Keratinocyte (primary cell): ENCODE data around the gene PPP4R4. TPM values are rescaled to one million over a fixed set of nuclear protein-coding genes. Genes with fewer than 3 reads are reported as not detected.
"Not testable (repeated sequence)": the region's sequence is repeated elsewhere in the genome, so short reads cannot be mapped to it uniquely, and the experiment has no call there.

Experiments used
- DNase-seq: peaks from one replicate; pipeline ENCODE4 v3.0.0-alpha.2; 2011; ENCODE audit warnings: low read depth, missing footprints, low spot score
- FAIRE-seq: peaks from 2 replicates; lab custom pipeline; 2011; peaks lifted over from hg19 to GRCh38; lab: Jason Lieb, UNC
- H2AFZ ChIP-seq: 2 replicates; pipeline ENCODE4 v1.6.0; 2012; ENCODE audit warnings: low read length, control low read depth, inconsistent platforms; ENCODE audit not compliant: control insufficient read depth
- H3K27ac ChIP-seq: 2 replicates; pipeline ENCODE4 v1.5.1; 2011; ENCODE audit warnings: low read length; ENCODE audit not compliant: control insufficient read depth, insufficient read depth
- H3K27me3 ChIP-seq: 3 replicates; pipeline ENCODE4 v1.6.0; 2011; ENCODE audit warnings: low read length; ENCODE audit not compliant: control insufficient read depth, insufficient read depth; ENCODE audit errors: extremely low read depth
- H3K36me3 ChIP-seq, 2 experiments: 2 replicates in 1 of 2; 3 replicates in 1 of 2; pipeline ENCODE4 v1.5.1; 2011; ENCODE audit warnings: low read length in 2 of 2, mild to moderate bottlenecking in 1 of 2; ENCODE audit not compliant: control insufficient read depth in 2 of 2, insufficient read depth in 2 of 2; ENCODE audit errors: extremely low read depth in 1 of 2
- H3K4me1 ChIP-seq: 3 replicates; pipeline ENCODE4 v1.5.1; 2011; ENCODE audit warnings: low read length; ENCODE audit not compliant: control insufficient read depth, insufficient read depth; ENCODE audit errors: extremely low read depth
- H3K4me2 ChIP-seq: 3 replicates; pipeline ENCODE4 v1.6.0; 2011; ENCODE audit warnings: low read depth, low read length; ENCODE audit not compliant: control insufficient read depth, insufficient read depth; ENCODE audit errors: extremely low read depth
- H3K4me3 ChIP-seq, 3 experiments: fragments of 200-600 bp in 1 of 3; sonication (generic) in 1 of 3; 2 replicates in 2 of 3; 3 replicates in 1 of 3; pipeline ENCODE4 v1.5.1; 2011 to 2016; ENCODE audit warnings: low read length in 3 of 3, mild to moderate bottlenecking in 3 of 3, control low read depth in 2 of 3, inconsistent platforms in 1 of 3, low read depth in 1 of 3, mixed read lengths in 1 of 3, mixed run types in 1 of 3, moderate library complexity in 1 of 3; ENCODE audit not compliant: control insufficient read depth in 2 of 3, insufficient read depth in 2 of 3; ENCODE audit errors: extremely low read depth in 1 of 3
- H3K79me2 ChIP-seq: 2 replicates; pipeline ENCODE4 v1.6.0; 2012; ENCODE audit warnings: low read length; ENCODE audit not compliant: control insufficient read depth, insufficient read depth
- H3K9ac ChIP-seq: 3 replicates; pipeline ENCODE4 v1.6.0; 2011; ENCODE audit warnings: low read length; ENCODE audit not compliant: control insufficient read depth, insufficient read depth; ENCODE audit errors: extremely low read depth
- H3K9me1 ChIP-seq: 3 replicates; pipeline ENCODE4 v1.6.0; 2011; ENCODE audit warnings: low read length; ENCODE audit not compliant: control insufficient read depth, insufficient read depth; ENCODE audit errors: extremely low read depth
- H3K9me3 ChIP-seq: 2 replicates; pipeline ENCODE4 v1.5.1; 2012; ENCODE audit warnings: low read depth, low read length; ENCODE audit not compliant: control insufficient read depth
- H4K20me1 ChIP-seq: 3 replicates; pipeline ENCODE4 v1.6.0; 2011; ENCODE audit warnings: low read length; ENCODE audit not compliant: control insufficient read depth, insufficient read depth; ENCODE audit errors: extremely low read depth
- EZH2 ChIP-seq: IDR thresholded peaks from one replicate; pipeline ENCODE4 v1.6.1; 2012; ENCODE audit warnings: inconsistent platforms, mild to moderate bottlenecking, low read length, moderate library complexity
- dilution Hi-C: fragments of 300-500 bp; cut with MboI; formaldehyde crosslinking; loops from one replicate; pipeline ENCODE4 v1.7.0; 2020; ENCODE audit warnings: low sequenced_read_pairs; ENCODE audit not compliant: extremely low pct_ligation_motif_present
- polyA plus RNA-seq, 5 experiments: library from polyadenylated mRNA; depleted of rRNA in 3 of 5; stranded (reverse) in 3 of 5; stranded (forward) in 1 of 5; unstranded in 1 of 5; fragments of >200 nt; gene quantifications; 1 replicate in 1 of 5; 2 replicates in 3 of 5; 3 replicates in 1 of 5; pipeline versions ENCODE4 v1.2.1 to v1.2.3, GENCODE V29; 2011 to 2012; ENCODE audit warnings: missing spikeins in 2 of 5, low read depth in 1 of 5, low replicate concordance in 1 of 5
- TF ChIP-seq, protein P1 (sequence below), 3 experiments: IDR thresholded peaks in 1 of 3; conservative IDR thresholded peaks in 1 of 3; optimal IDR thresholded peaks in 1 of 3; 2 replicates in 2 of 3; 3 replicates in 1 of 3; pipeline versions ENCODE3 to v1.5.1; 2011; ENCODE audit warnings: low read length in 3 of 3, mild to moderate bottlenecking in 3 of 3, moderate library complexity in 2 of 3, control low read depth in 1 of 3, inconsistent platforms in 1 of 3; ENCODE audit not compliant: insufficient read depth in 2 of 3; ENCODE audit errors: extremely low read depth in 1 of 3

PPP4R4 gene
- polyA plus RNA-seq, 1 donor (not counting 4 experiments of a cell fraction or from before 2014, with no cell fraction given): 9.0 TPM

DNA sequence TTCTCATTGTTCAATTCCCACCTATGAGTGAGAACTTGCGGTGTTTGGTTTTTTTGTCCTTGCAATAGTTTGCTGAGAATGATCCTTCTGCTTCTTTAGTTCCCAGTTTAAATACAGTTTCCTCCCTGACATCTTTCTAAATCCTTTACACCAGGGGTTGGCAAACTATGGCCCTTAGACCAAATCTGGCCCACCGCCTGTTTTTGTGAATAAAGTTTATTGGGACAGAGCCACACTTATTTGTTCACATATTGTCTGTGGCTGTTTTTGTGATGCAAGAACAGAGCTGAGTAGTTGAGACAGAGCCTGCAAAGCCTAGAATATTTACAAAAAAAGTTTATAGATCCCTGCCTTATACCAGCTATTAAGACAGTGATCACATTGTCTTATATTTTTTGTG is 65.3 kb downstream of the PPP4R4 start:
- TF ChIP-seq EZH2: no peak
- TF ChIP-seq, protein P1, sequence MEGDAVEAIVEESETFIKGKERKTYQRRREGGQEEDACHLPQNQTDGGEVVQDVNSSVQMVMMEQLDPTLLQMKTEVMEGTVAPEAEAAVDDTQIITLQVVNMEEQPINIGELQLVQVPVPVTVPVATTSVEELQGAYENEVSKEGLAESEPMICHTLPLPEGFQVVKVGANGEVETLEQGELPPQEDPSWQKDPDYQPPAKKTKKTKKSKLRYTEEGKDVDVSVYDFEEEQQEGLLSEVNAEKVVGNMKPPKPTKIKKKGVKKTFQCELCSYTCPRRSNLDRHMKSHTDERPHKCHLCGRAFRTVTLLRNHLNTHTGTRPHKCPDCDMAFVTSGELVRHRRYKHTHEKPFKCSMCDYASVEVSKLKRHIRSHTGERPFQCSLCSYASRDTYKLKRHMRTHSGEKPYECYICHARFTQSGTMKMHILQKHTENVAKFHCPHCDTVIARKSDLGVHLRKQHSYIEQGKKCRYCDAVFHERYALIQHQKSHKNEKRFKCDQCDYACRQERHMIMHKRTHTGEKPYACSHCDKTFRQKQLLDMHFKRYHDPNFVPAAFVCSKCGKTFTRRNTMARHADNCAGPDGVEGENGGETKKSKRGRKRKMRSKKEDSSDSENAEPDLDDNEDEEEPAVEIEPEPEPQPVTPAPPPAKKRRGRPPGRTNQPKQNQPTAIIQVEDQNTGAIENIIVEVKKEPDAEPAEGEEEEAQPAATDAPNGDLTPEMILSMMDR (optimal IDR thresholded peaks at IDR 0.05 in 1 of 3, IDR thresholded peaks at IDR 0.05 in 1 of 3, conservative IDR thresholded peaks at IDR 0.05 in 1 of 3; ENCODE audit: extremely low read depth in 1 of 3, insufficient read depth in 2 of 3, low read length in 3 of 3): no peak
- FAIRE-seq (no peak), DNase-seq (no peak)
- no peaks in the 10 kb centered on the region for H3K4me1 ChIP-seq
- no peak overlapping the region for H3K4me3 ChIP-seq
- H3K79me2 ChIP-seq: no peaks in the 10 kb centered on the region
- H2AFZ ChIP-seq: no peak overlapping the region
- no peaks in the 10 kb centered on the region for H3K27me3 ChIP-seq
- H3K9me3 ChIP-seq: no peaks in the 10 kb centered on the region
- H3K4me2 ChIP-seq: no peak overlapping the region
- no peaks in the 10 kb centered on the region for H4K20me1 ChIP-seq
- H3K27ac ChIP-seq: no peak overlapping the region
- H3K9ac ChIP-seq: no peak overlapping the region
- H3K9me1 ChIP-seq: no peaks in the 10 kb centered on the region
- dilution Hi-C loops: no loop called here
- H3K36me3 ChIP-seq: peaks cover 0 to 8% of the 10 kb centered on the region in 2 experiments

GRCh38 chr14:94244182-94244581 is 70.1 kb downstream of the PPP4R4 start:
- H3K27me3 ChIP-seq: no peaks in the 10 kb centered on the region
- dilution Hi-C loops: no loop called here
- no peaks in the 10 kb centered on the region for H3K9me3 ChIP-seq
- no peak for FAIRE-seq
- no peak overlapping the region for H3K4me3 ChIP-seq
- peaks cover 0 to 3% of the 10 kb centered on the region in 2 experiments for H3K36me3 ChIP-seq
- H3K27ac ChIP-seq: no peak overlapping the region
- no peaks in the 10 kb centered on the region for H3K79me2 ChIP-seq
- no peak for DNase-seq
- H4K20me1 ChIP-seq: no peaks in the 10 kb centered on the region
- no peak overlapping the region for H3K9ac ChIP-seq
- no peaks in the 10 kb centered on the region for H3K9me1 ChIP-seq
- H2AFZ ChIP-seq: no peak overlapping the region
- H3K4me1 ChIP-seq: no peaks in the 10 kb centered on the region
- TF ChIP-seq, protein P1 (optimal IDR thresholded peaks at IDR 0.05 in 1 of 3, IDR thresholded peaks at IDR 0.05 in 1 of 3, conservative IDR thresholded peaks at IDR 0.05 in 1 of 3; ENCODE audit: extremely low read depth in 1 of 3, insufficient read depth in 2 of 3, low read length in 3 of 3): no peak
- no peak for TF ChIP-seq EZH2
- H3K4me2 ChIP-seq: no peak overlapping the region

DNA sequence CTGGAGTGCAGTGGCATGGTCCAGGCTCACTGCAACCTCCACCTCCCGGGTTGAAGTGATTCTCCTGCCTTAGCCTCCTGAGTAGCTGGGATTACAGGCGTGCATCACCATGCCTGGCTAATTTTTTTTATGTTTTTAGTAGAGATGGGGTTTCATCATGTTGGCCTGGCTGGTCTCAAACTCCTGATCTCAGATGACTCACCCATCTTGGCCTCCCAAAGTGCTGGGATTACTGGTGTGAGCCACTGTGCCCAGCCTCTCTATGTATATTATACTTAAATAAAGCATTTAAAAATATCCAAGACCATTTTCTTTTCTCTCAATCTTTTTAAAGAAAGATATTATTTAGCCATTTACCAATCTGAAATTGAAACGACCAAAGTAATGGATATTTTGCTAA is 90.1 kb downstream of the PPP4R4 start:
- dilution Hi-C loops, H3K9me1 ChIP-seq, H4K20me1 ChIP-seq, H3K9ac ChIP-seq, FAIRE-seq, H3K9me3 ChIP-seq, H2AFZ ChIP-seq, H3K4me1 ChIP-seq, H3K27ac ChIP-seq, H3K4me2 ChIP-seq, H3K79me2 ChIP-seq, H3K36me3 ChIP-seq, H3K4me3 ChIP-seq, H3K27me3 ChIP-seq, DNase-seq: not testable (repeated sequence)
